Measurements from ENCODE around the gene JSRP1.

The JSRP1 gene

DNA sequence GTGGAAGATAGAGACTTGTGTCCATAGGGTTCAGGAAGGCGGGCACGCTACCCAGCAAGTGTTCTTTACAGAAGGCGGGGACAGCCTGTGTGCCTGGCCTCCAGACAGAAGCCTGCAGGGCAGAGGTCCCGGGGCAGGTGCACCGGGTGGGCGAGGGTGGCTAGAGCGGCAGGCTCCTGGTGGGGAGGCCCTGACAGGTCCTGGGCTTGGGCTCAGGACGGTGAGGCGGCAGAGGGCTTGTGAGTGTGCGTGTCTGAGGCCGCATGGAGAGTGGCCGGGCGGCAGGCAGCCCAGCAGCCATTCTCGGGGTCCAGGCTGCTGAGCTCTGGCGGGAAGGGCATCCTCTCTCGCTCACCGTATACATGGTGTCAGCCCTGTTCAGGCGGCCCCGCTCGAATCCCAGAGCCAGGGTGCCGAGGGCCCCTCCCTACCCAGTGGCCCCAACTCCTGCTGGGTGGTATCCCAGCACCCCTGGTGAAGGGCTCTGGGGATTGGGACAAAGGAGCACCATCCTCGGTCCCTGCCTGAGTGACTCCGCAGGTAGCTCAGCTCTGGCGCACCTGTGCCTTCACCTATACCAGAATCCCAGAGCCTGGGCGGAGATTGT, 10.1 kb downstream of the JSRP1 start:
- DNase-seq, result no peak

DNA sequence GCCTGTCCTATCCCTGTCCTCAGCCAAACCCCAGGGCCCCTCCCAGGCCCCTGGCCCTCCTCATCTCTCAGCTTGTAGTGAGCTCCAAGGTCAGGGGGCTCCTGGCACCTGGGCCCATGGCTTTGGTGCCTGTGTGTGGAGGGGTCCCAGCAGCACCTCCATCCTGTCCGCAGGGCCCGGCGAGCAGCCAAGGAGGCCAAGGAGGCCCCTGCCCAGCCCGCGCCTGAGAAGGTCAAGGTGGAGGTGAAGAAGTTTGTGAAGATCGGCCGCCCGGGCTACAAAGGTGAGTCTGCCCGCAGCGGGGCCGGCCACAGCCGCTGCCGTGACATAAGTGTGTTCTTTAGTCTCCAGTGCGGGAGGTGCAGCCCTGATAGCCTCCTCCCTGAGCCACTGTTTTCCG, 10.9 kb downstream of the JSRP1 start:
- no peak for DNase-seq

DNA sequence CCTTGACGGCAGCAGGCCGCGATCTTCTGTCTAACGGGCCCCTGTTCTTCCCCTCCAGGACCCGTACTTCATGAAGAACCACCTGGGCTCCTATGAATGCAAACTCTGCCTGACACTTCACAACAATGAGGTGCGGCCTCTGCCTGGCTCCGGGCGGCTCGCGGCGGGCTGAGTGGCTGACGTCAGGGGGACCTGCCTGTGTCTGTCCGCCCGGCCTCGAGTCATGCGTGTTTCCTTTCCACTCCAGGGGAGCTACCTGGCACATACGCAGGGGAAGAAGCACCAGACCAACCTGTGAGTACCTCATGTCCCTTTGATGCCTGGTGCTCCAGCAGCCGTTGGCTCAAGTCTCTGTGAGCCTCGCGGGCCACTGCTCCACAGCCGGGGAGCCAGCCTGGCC, 11.7 kb downstream of the JSRP1 start:
- no peak for DNase-seq

DNA sequence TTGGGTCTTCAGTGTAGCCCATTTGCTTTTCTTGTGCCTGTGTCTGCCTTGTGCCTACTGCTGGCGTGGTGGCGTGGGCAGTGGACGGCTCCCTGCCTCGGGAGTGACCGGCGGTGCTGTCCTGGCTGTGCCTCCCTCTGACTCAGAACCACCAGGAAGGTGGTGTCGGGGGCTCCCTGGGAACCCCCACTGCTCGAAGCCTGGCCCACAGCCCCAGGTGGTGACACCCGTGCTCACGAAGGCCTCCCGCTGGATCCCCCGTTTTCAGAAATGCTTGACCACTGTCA, 12.1 kb downstream of the JSRP1 start:
- DNase-seq, result no peak

DNA sequence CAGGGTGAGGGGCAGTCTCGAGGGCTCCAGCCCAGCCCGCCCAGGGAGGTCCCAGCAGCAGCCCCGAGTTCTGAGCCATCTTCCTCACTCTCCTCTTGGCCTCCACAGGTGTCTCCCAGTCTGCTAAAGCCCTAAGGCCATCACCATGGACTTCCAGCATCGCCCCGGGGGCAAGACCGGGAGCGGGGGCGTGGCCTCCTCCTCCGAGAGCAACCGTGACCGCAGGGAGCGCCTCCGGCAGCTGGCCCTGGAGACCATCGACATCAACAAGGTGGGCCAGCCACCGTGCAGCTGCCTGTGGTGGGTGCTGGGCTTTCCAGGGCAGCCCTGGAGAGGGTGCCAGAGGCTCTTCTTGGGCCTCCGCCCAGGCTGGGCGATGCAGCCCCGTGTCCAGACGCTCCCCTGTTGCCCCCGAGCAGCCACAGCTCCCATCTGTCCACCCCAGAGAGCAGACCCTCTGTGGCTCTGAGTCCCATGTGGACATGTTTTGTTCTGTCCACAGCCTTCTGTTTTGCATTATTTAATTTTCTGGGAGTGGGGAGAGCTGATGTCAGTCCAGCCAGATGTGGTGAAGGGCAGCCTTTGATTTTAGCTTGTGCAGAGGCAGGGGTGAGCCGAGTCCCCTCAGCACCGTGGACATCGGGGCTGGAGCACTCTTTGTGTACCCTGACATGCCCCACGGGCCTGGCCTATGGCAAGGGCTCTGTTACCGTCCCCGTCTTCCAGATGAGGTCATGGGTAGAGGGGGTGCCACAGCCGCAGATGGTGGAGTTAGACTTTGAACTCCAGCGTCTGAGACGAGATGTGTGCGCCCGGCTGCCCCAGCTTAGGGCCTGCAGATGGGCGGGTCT, 12.7 kb downstream of the JSRP1 start:
- no peak for DNase-seq

DNA sequence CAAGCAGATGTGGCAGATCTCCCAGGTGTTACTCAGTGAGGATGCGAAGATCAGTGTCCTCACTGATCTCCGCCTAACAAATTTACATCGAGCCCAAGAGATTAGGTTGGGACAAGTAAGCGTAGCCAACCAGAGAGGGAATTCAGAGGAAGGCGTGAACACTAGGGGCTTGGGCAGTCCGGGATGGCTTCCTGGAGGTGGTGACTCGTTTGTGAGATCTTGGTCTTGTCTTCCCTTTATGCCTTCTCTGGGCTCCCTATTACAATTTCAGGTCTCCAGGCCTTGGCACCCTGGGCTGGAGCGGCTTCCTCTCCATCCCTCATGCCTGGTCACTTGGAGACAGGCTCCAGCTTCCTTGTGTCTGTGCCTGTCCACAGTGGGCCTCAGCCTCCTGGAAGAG, 13.4 kb downstream of the JSRP1 start:
- no peak for DNase-seq

DNA sequence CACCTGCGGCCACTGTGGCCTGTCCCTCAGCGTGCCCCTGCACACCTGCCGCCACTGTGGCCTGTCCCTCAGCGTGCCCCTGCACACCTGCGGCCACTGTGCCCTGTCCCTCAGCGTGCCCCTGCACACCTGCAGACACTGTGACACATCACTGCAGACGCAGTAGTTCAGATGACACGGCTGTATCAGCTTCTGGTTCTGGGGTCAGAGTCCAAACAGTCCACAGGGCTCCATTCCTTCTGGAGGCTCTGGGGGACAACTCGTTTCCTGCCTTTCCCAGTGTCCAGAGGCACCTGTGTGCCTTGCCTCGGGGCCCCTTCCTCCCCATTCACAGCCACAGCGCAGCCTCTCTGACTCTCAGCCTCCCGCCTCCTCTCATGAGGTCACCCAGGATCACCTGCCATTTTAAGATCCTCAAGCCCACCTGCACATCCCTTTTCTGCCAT, 14.1 kb downstream of the JSRP1 start:
- DNase-seq, result no peak

DNA sequence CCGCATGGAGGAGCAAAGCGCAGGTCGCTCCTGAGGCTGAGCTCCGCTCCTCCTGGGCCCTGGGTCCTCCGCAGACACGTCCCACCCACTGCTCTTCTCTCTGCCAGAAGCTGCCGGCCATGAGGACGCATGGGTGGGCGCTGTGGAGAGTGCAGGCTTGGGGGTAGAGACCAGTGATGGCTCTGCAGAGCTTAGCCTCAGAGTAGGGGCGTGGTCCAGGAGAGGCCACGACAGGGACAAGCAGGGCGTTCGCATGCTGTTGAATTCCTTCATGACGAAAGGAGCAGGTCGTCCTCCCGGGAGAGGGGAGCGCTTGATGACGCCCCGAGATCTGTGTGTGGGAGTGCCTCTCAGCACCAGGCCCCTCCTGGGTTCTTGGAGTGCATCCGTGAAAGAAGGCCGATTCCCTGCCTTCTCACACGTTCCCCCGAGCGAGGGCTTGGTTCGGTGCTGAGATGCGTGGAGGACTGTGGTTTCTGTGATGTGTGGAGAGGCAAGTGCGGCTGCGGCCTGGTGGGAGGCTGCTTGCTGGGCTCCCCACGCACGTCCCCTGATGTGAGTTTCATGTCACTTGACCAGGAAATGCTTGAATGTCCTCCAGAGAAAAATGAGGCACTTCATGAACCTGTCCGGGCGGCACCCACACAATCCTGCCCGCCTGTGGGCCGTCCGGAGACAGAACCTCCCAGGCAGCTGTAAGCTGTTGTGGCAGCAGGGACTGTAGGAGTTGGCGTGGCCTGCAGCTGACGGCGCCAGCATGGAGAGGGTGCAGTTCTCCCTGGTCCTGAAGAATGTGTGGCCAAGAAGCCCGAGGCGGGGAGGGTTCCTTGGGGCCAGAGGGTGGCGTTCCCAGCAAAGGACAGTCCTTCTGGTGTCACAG, 15.1 kb downstream of the JSRP1 start:
- DNase-seq, result no peak

DNA sequence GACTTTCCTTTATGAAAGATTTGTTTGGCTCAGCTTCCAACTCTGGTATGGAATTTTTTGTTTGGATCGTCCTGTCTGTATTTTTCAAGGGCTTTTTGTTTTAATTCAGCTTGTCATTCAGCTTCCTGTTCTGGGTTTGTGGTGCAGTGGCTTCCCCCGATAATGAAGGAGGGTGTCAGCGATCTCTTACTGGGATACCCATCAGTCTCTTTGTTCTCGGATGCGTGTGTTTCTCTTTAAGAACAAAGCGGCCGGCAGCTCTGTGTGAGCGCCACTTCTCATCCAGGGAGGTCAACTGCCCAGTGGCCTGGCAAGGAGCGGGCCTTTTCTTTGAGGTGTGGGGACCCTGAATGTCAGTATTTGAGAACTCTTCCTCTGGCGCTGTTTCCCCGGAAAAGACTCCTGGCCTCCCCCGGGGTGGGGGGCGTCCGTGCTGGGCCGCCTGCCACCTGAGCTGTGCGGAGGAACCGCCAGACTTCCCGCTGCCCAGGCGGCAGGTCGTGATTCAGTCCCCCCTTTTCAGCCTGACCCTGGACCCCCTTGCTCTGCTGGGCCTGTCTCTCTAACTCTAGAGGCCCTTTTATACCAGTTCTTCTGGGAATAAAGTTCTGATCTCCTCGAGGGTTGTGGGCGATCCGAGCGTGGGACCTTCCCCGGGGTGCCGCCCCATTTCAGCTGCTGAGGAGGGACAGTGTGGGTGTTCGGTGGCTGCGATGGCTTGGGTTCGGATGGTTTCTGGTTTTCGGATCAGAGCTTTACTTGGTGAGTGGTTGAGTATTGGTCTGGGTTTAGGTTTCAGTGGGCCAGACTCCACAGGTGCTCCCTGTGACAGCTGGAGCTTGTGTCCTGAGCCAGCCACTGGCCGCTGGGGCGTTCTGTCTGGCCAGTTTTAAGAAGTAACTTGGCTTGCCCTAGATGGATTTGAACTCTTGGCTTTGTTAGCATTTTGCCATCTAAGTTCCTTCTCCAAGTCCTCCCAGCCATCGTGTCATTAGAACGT, 16.1 kb downstream of the JSRP1 start:
- DNase-seq, result peak; percentile 44

DNA sequence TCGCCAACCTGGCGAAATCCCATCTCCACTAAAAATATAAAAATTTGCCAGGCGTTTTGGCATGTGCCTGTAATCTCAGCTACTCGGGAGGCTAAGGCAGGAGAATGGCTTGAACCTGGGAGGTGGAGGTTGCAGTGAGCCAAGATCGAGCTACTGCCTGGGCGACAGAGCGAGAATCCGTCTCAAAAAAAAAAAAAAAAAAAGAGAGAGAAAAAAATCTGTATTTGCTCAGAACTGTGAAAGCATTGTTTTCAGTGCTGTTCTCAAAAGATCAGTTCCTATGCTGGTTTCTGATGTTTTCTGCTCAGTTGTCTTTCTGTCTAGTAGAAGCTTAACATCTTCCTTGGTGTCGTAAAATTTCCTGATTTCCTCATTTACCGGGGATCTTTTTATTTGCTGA, 17.0 kb downstream of the JSRP1 start:
- no peak for DNase-seq

DNA sequence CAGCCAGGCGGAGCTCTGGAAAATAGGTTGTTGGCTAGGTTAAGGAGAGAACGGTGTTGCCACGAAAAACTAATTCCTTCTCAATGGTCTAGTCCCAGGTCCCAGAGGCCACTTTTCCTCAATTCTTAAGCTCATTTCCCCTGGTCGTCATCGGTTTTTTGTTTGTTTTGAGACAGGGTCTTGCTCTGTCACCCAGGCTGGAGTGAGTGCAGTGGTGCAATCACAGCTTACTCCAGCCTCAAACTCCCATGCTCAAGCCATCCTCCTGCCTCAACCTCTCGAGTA, 18.4 kb downstream of the JSRP1 start:
- no peak for DNase-seq

DNA sequence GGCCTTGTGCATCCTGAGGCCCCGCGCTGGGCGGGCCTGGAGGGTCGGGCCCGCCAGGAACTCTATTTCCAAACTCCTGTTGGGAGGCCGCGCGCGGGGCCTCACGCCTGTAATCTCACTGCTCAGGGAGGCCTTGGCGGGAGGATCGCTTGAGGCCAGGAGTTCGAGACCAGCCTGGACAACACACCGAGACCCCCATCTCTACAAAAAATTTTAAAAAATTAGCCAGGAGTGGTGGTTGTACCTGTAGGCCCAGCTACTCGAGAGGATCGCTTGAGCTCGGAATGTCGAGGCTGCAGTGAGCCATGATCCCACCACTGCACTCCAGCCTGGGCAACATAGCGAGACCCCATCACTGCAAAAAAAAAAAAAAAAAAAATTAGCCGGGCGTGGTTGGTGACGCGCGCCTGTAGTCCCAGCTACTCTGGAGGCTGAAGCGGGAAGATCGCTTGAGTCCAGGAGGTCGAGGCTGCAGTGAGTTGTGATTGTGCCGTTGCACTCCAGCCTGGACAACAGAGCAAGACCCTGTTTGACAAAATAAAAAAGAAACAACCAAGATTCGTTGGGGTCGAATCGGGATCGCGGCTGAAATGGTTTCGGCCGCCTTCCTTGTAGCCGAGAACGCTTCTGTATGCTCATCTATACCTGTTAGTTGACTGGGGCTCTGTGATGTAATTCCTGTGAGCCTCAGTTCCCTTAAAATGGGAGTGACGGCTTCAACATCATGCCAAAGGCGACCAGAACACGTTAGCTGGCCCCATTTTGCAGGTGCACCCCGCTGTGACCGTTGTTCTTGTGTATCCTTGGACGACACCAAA, 19.0 kb downstream of the JSRP1 start:
- no peak for DNase-seq

DNA sequence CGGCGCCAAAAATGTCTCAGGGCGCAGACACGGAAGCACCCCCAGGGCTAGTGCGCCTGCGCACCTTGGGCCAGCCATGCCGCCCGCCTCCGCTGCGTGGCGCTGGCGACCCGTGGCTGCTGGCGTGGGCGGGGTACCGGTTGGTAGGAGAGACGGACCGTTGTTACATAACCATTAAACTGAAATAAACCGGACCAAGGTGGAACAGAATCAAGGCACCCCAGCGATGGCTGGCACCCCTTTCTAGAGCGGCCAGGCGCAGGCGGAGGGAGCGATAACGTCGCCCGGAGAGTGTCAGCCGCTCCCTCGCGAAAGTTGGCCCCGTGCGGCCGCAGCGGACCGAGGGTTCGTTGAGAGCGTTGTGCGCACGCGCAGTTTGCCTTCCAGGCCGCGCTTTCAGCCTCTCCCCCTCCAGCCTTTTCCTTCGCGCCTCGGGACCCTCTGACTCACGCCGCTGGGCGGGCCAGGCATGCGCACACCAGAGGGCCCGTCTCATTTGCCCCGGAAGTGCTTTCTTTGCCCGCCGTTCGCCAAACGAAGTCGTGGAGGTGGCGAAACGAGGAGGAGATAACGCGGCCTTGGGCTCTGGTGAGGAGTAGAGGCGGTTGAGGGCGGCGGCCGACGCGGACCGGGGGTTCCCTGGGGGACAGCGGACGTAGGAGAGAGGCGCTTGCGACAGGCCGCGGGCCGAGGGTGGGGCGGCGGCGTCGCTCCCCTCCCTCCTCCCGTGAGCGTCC, 19.7 kb downstream of the JSRP1 start, which contains the start of the genes PLEKHJ1 and SF3A2:
PLEKHJ1 (minus strand) TSS at position 16 of the 737 bp plus-strand sequence. CDS start 81 bp downstream, outside the sequence.
SF3A2 (plus strand) TSS at position 511 of the 737 bp plus-strand sequence. CDS start 6,595 bp downstream, outside the sequence.
- DNase-seq, result peak; percentile 97

DNA sequence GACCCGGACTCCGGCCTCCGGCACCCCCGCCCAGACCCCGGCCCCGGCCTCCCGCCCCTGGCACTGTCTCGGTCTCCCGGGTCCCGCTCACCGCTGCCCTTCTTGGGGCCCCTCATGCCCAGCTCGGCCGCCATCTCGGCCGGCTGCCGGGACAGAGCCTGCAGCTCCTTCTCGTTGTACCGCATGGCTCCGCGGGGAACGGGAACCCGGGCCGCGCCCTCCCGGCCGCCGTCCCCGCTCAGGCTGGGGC, 20.2 kb downstream of the JSRP1 start:
- no peak for DNase-seq

DNA sequence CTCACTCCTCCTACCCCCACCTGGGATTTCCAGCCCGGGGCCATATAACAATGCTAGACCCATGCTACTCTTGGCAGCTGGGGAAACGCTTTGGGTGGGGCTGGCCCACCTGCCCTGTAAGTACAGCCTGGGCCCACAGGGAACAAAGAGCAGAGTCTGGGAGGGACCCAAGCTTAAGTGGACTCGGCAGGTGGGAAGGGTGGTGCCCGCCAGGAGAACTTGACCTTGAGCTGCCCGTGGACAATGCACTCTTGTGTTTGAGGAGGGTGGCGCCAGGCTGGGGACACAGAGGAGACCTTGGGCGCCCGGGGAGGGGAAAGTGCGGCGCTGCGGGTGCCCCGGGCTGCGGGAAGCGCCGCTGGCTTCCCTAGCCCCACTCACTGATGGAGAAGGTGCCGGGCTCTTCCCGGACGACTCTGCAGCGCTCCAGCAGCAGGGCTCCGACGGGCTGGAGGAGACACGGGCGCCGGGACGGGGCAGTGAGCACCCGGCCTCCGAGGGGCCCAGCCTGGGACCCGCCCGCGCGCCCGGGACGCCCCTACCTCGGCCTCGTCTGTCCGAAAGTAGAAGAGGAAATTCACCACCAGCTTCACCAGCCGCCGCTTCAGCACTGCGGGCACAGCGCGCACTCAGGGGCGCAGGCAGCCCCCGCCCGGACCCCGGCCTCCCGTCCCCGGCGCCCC, 20.7 kb downstream of the JSRP1 start:
- DNase-seq, result no peak

DNA sequence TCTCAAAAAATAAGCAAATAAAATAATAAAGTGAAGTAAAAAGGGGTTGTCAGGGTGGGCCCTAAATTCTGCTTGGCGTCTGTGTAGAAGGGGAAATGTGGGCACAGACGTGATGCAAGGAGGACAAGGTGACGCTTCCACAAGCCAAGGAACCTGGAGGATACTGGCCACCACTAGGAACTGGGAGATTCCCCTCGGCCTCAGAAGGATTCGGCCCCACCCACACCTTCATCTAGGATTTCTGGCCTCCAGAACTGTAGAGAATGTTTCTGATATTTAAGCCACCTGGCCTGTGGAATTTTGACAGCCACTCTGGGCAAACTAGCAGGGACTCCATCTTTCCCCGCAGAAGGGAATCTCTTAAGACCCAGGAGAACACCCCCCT, 21.2 kb downstream of the JSRP1 start:
- DNase-seq, result no peak

DNA sequence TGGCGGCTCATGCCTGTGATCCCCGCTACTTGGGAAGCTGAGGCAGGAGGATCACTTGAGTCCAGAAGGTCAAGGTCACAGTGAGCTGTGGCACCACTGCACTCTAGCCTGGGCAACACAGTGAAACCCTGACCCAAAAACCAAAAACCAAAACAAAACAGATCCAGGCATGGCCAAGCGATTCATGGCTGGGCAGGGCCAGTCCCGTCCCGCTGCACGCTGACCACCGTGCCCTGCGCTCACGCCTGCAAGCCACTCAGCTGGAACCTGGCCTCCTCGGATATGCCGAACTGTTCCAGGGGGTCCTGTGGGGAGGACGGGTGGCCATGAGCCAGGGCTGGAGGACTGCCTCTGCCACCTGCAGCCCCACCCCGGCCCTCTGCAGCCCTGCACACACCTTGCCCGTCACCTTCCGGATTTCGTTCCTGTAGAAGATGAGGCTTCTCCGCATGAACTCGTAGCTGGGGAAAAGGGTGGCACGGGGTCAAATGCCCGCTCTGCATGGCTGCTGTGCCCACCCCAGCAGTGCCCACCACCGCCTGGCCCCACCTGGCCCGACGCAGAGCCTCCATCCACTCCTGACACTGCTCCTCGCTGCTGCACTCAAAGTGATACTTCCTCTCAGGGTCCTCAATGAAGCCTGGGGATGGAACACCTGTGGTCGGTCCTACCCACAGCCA, 22.5 kb downstream of the JSRP1 start:
- no peak for DNase-seq

DNA sequence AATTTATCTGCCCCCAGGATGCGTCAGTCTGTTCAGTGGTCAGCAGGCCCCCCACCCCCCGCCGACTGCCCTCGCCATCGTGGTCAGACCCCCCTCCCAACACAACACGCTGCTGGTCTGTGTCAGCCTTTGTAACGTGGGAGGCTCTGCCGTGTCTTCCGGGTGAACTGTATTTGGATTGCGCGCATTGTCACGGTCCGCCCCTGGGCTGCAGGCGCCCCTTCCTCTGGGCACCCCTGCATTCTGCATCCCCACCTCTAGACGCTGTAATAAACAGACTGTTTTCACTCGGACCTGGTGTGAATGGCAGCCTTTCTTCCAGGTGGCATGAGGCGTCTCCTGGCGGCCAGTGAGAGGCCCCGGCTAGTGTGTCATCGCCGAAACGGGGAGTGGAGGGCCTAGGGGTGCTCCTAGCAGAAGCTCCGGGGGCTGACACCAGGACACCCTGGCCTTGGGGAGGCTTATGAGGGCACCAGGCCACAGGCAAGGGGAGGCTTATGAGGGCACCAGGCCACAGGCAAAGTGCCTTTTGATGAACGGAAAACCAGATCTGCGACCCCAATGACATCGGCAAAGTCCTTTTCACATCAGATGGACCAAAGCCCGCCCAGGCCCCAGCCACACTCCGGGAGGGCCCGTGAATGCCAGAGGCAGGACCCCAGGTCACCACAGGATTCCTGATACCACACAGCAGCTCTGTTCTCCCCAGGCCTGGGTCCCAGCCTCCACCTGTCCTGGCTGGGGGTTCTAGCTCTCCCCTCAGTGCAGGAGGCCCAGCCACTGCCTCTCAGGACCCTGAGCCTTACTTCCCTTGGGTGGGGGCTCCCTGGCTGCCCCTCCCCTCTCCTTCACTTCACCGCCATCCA, 23.7 kb downstream of the JSRP1 start:
- DNase-seq, result no peak

DNA sequence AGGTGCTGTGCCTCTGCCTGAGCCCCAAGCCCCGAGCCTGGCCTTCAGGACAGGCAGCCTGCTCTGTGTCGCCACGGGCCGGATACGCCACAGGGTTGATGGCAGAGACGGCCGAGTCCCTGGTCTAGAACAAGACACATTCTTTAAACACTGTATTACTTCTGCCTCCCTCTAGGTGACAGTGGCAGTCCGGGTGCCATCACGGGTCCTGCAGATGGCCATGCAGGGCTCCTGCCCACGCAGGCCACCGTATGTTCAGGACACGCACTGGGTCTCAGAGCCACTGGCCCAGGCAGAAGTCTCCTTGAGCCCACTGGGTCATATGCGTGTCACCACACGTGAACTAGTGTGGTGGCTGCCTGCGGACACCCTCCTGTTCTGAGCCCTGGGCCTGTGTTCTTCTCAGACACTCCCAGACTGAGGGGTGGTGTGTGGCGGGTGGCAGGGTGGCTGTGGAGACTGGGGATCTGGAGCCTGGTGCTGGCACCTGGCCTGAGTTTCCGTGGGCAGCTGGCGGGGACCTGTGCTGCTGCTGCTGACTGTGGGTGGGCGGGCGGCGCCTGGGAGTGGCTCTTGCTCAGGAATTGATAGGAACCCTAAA, 24.5 kb downstream of the JSRP1 start:
- DNase-seq, result no peak
